Fibroblast of mammary gland (primary cell): ENCODE measurements around the gene RIBC2.

Experiments used
- DNase-seq: peaks from one replicate; pipeline ENCODE4 v3.0.0-alpha.2; 2010; ENCODE audit warnings: low read depth
- H3K4me3 ChIP-seq: 2 replicates; pipeline ENCODE4 v1.5.1; 2011; ENCODE audit warnings: low read depth, mild to moderate bottlenecking, low read length, moderate library complexity; ENCODE audit not compliant: control insufficient read depth
- CTCF ChIP-seq: conservative IDR thresholded peaks from 2 replicates; pipeline ENCODE4 v1.5.1; 2011; ENCODE audit warnings: low read depth, low read length, inconsistent platforms; ENCODE audit not compliant: control insufficient read depth, insufficient read depth

Gene RIBC2

GRCh38 chr22:45454275-45454674, 40.8 kb downstream of the RIBC2 start:
- peak; percentile 95 for DNase-seq
- no peak overlapping the region for H3K4me3 ChIP-seq
- no peak for TF ChIP-seq CTCF

DNA sequence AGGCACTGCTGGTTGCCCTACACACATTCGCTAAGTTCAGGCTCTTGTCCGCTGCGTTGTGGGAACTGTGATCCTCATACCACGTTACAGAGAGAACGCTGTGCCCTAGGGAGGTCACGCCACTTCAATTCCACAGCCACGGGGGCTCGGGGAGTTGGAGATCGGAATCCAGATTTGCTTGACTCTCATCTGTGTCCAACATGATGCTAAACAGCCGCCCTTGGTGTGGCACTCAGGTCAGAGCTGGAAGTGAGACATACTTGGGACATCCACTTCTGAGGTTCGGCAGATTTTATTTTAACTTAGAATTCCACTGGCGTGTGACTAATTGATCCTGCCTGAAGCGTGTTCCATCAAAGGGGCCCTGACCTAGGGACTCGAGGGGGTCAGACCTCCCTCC, 41.7 kb downstream of the RIBC2 start:
- no peak for TF ChIP-seq CTCF
- H3K4me3 ChIP-seq, result no peak overlapping the region
- no peak for DNase-seq

- no peak for DNase-seq
- no peak overlapping the region for H3K4me3 ChIP-seq
- TF ChIP-seq CTCF, result no peak
Observed at GRCh38 chr22:45455621-45456020, 42.1 kb downstream of the RIBC2 start.

- TF ChIP-seq CTCF, result no peak
- no peak overlapping the region for H3K4me3 ChIP-seq
Observed at GRCh38 chr22:45456811-45457210, 43.3 kb downstream of the RIBC2 start.

DNA sequence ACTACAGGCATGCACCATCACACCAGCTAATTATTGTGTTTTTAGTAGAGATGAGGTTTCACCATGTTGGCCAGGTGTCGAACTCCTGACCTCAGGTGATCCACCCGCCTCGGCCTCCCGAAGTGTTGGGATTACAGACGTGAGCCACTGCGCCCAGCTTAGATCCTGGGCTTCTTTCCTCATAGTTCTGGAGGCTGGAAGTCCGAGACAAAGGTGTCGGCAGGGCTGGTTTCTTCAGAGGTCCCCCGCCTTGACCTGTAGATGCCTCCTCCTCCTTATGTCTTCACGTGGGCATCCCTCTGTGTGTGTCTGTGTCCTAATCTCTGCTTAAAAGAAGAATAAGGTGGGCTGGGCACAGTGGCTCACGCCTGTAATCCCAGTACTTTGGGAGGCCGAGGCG, 45.0 kb downstream of the RIBC2 start:
- no peak for TF ChIP-seq CTCF
- DNase-seq, result no peak
- no peak overlapping the region for H3K4me3 ChIP-seq

More at GRCh38 chr22:45456811-45457210, 43.3 kb downstream of the RIBC2 start:
- no peak for DNase-seq

GRCh38 chr22:45459235-45459634, 45.7 kb downstream of the RIBC2 start:
- DNase-seq, result no peak
- no peak overlapping the region for H3K4me3 ChIP-seq
- no peak for TF ChIP-seq CTCF
